ENCODE data around the gene RNPEPL1. TPM values are rescaled to one million over a fixed set of nuclear protein-coding genes. Genes with fewer than 3 reads are reported as not detected.

The RNPEPL1 gene
- total RNA-seq, 1 donor from 2014 or later, result 59.1 TPM

GRCh38 chr2:240600451-240600961 lies 32.2 kb downstream of the RNPEPL1 start:
- Mint-ChIP-seq H3K9me3 (no peaks in the 10 kb centered on the region), H3K4me3 (no peak overlapping the region), H3K4me1 (peaks cover 4% of the 10 kb centered on the region), H3K27me3 (no peaks in the 10 kb centered on the region), H3K27ac (no peak overlapping the region), H3K36me3 (ENCODE audit: low read depth) (peaks cover 6% of the 10 kb centered on the region)
- no peak for DNase-seq
- intact Hi-C loops (cut with micrococcal nuclease), result no loop called here

- no peak for DNase-seq
- no peaks in the 10 kb centered on the region for H3K9me3 Mint-ChIP-seq
- intact Hi-C loops (cut with micrococcal nuclease), result no loop called here
- H3K27ac Mint-ChIP-seq, result no peak overlapping the region
- H3K36me3 Mint-ChIP-seq (ENCODE audit: low read depth), result peaks cover 4% of the 10 kb centered on the region
- H3K4me3 Mint-ChIP-seq, result no peak overlapping the region
- H3K4me1 Mint-ChIP-seq, result peaks cover 3% of the 10 kb centered on the region
- no peaks in the 10 kb centered on the region for H3K27me3 Mint-ChIP-seq
Observed at GRCh38 chr2:240601061-240601830, 33.0 kb downstream of the RNPEPL1 start.

GRCh38 chr2:240601831-240602160 lies 33.5 kb downstream of the RNPEPL1 start:
- no peaks in the 10 kb centered on the region for H3K9me3 Mint-ChIP-seq
- intact Hi-C loops (cut with micrococcal nuclease), result no loop called here
- no peak overlapping the region for H3K4me3 Mint-ChIP-seq
- no peak for DNase-seq
- no peak overlapping the region for H3K27ac Mint-ChIP-seq
- H3K27me3 Mint-ChIP-seq, result no peaks in the 10 kb centered on the region
- peaks cover 4% of the 10 kb centered on the region for H3K36me3 Mint-ChIP-seq (ENCODE audit: low read depth)
- H3K4me1 Mint-ChIP-seq, result peaks cover 3% of the 10 kb centered on the region

- peaks cover 3% of the 10 kb centered on the region for H3K4me1 Mint-ChIP-seq
- intact Hi-C loops (cut with micrococcal nuclease), result no loop called here
- no peaks in the 10 kb centered on the region for H3K9me3 Mint-ChIP-seq
- DNase-seq, result no peak
- no peaks in the 10 kb centered on the region for H3K27me3 Mint-ChIP-seq
- H3K4me3 Mint-ChIP-seq, result no peak overlapping the region
- peaks cover 4% of the 10 kb centered on the region for H3K36me3 Mint-ChIP-seq (ENCODE audit: low read depth)
- H3K27ac Mint-ChIP-seq, result no peak overlapping the region
Observed at GRCh38 chr2:240602266-240603050, 34.2 kb downstream of the RNPEPL1 start.

- H3K9me3 Mint-ChIP-seq, result no peaks in the 10 kb centered on the region
- H3K4me3 Mint-ChIP-seq, result no peak overlapping the region
- peaks cover 4% of the 10 kb centered on the region for H3K36me3 Mint-ChIP-seq (ENCODE audit: low read depth)
- no peak for DNase-seq
- no peak overlapping the region for H3K27ac Mint-ChIP-seq
- no peaks in the 10 kb centered on the region for H3K27me3 Mint-ChIP-seq
- H3K4me1 Mint-ChIP-seq, result peaks cover 7% of the 10 kb centered on the region
- intact Hi-C loops (cut with micrococcal nuclease), result no loop called here
Observed at GRCh38 chr2:240603081-240603835, 35.0 kb downstream of the RNPEPL1 start.

- intact Hi-C loops (cut with micrococcal nuclease), result no loop called here
- DNase-seq, result no peak
- Mint-ChIP-seq H3K27me3 (no peaks in the 10 kb centered on the region), H3K9me3 (no peaks in the 10 kb centered on the region), H3K27ac (no peak overlapping the region), H3K36me3 (ENCODE audit: low read depth) (peaks cover 4% of the 10 kb centered on the region), H3K4me1 (peaks cover 7% of the 10 kb centered on the region), H3K4me3 (no peak overlapping the region)
Observed at GRCh38 chr2:240603846-240604245, 35.6 kb downstream of the RNPEPL1 start.

- intact Hi-C loops (cut with micrococcal nuclease), result no loop called here
- Mint-ChIP-seq H3K36me3 (ENCODE audit: low read depth) (peaks cover 7% of the 10 kb centered on the region), H3K4me3 (no peak overlapping the region), H3K27me3 (no peaks in the 10 kb centered on the region), H3K4me1 (peaks cover 11% of the 10 kb centered on the region), H3K9me3 (no peaks in the 10 kb centered on the region), H3K27ac (peak overlapping the region; percentile 41)
- DNase-seq, result no peak
Observed at GRCh38 chr2:240604291-240604938, 36.1 kb downstream of the RNPEPL1 start.

- peaks cover 6% of the 10 kb centered on the region for H3K36me3 Mint-ChIP-seq (ENCODE audit: low read depth)
- H3K27ac Mint-ChIP-seq, result no peak overlapping the region
- no peaks in the 10 kb centered on the region for H3K9me3 Mint-ChIP-seq
- intact Hi-C loops (cut with micrococcal nuclease), result no loop called here
- H3K27me3 Mint-ChIP-seq, result no peaks in the 10 kb centered on the region
- no peak overlapping the region for H3K4me3 Mint-ChIP-seq
- no peak for DNase-seq
- peaks cover 8% of the 10 kb centered on the region for H3K4me1 Mint-ChIP-seq
Observed at GRCh38 chr2:240604939-240605716, 36.8 kb downstream of the RNPEPL1 start.

GRCh38 chr2:240605867-240606743 lies 37.8 kb downstream of the RNPEPL1 start:
- intact Hi-C loops (cut with micrococcal nuclease), result no loop called here
- H3K4me1 Mint-ChIP-seq, result peaks cover 8% of the 10 kb centered on the region
- H3K27ac Mint-ChIP-seq, result no peak overlapping the region
- peaks cover under 1% of the 10 kb centered on the region for H3K9me3 Mint-ChIP-seq
- peaks cover 7% of the 10 kb centered on the region for H3K36me3 Mint-ChIP-seq (ENCODE audit: low read depth)
- DNase-seq, result no peak
- no peak overlapping the region for H3K4me3 Mint-ChIP-seq
- H3K27me3 Mint-ChIP-seq, result no peaks in the 10 kb centered on the region

- Mint-ChIP-seq H3K27me3 (no peaks in the 10 kb centered on the region), H3K27ac (no peak overlapping the region), H3K9me3 (peaks cover 6% of the 10 kb centered on the region), H3K36me3 (ENCODE audit: low read depth) (peaks cover 23% of the 10 kb centered on the region), H3K4me3 (no peak overlapping the region), H3K4me1 (peaks cover 24% of the 10 kb centered on the region)
- intact Hi-C loops (cut with micrococcal nuclease), result no loop called here
- peak; percentile 75 for DNase-seq
Observed at GRCh38 chr2:240611601-240612210, 43.4 kb downstream of the RNPEPL1 start.

- intact Hi-C loops (cut with micrococcal nuclease), result loop anchor here (1.0 kb wide), 1 partner anchor 8 kb away; no protein-coding TSS in a partner anchor
- Mint-ChIP-seq H3K4me3 (no peak overlapping the region), H3K4me1 (peaks cover 19% of the 10 kb centered on the region), H3K27ac (no peak overlapping the region), H3K36me3 (ENCODE audit: low read depth) (peaks cover 35% of the 10 kb centered on the region), H3K27me3 (no peaks in the 10 kb centered on the region), H3K9me3 (peaks cover 6% of the 10 kb centered on the region)
- DNase-seq, result no peak
Observed at GRCh38 chr2:240613781-240614180, 45.5 kb downstream of the RNPEPL1 start.

GRCh38 chr2:240614391-240614790 lies 46.1 kb downstream of the RNPEPL1 start:
- Mint-ChIP-seq H3K4me3 (no peak overlapping the region), H3K36me3 (ENCODE audit: low read depth) (peaks cover 36% of the 10 kb centered on the region), H3K4me1 (peaks cover 19% of the 10 kb centered on the region), H3K9me3 (peaks cover 6% of the 10 kb centered on the region), H3K27ac (no peak overlapping the region), H3K27me3 (no peaks in the 10 kb centered on the region)
- no peak for DNase-seq
- intact Hi-C loops (cut with micrococcal nuclease), result no loop called here
